ENCODE measurements around the gene SNRNP48. TPM values are rescaled to one million over a fixed set of nuclear protein-coding genes. Genes with fewer than 3 reads are reported as not detected.

SNRNP48 gene
- polyA plus RNA-seq, 1 donor: 15.9 TPM

GRCh38 chr6:7644417-7644816, 54.4 kb downstream of the SNRNP48 start:
- DNase-seq: no peak

- DNase-seq: no peak
Measured at GRCh38 chr6:7646394-7646793, 56.4 kb downstream of the SNRNP48 start.

- DNase-seq: no peak
Measured at GRCh38 chr6:7647504-7647903, 57.5 kb downstream of the SNRNP48 start.

DNA sequence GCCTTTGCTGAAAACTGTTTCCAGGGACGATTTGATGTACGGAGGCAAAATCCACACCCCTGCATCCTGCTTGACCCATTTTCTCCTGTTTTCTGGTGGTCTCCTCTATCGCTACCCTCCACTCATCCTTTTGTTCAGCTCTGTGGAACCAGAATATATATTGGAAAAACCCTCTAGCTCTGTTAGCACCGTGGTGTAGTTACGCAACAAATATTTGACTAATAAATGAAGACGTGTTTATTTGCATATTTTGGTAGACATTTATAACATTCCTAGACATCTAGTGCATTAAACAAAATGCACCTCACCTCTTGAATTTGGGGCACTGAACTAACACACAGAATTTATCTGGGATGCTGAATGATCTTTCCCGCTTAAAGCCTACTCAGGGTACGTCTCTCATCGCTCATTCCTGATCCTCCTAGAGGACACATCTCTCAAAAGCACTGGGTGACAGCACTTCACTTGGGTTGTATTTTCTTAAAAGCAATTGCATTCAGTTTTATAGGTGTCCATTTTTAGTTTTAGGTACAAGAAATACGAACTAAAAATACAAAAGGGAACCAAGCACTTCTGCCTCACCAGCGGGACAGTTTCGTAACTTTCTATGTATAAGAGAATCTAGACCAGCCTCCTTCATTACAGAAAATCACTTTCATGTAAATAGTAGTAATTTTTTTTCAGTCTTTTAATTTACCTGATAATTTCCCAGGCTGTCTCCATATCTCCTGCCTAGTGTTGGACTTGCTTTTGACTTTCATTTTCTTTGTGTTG, 59.2 kb downstream of the SNRNP48 start:
- no peak for DNase-seq

GRCh38 chr6:7650878-7651277, 60.9 kb downstream of the SNRNP48 start:
- no peak for DNase-seq

DNA sequence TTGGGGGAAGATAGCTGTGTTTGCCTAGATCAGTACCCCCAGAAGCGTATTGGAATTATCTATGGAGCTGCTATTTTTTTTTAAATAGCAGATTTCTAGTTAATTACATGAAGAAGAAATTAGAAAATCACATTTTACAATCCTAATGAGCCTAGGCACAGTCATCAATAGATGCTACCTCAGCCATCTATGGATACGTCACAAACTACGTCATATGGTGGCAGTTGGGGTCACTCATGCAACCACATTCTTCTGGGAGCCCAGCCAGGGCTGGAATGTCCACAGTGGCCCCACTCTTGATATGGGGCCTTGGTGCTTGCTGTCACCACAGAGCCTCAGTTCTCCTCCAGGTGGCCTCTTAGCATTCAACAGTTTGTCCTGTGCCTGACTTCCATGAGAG, 63.0 kb downstream of the SNRNP48 start:
- no peak for DNase-seq

DNA sequence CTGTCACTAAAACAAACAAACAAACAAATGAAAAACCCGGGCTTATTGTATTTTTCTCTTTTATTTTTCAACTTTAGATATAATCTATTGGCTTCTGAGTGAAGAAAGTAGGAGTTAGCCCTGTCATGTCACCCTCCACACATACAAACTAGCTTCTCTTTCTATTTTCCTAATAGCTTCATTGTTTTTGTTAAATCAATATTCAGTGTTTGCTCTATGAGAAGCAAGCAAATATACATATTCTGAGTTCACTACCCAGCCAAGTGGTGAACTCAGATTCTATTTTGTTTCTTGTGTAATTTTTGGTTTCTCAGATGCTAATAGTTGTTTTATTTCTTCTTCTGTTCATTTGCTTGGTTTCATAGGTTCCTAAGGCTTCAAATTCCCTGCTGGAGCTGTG, 66.4 kb downstream of the SNRNP48 start:
- no peak for DNase-seq

DNA sequence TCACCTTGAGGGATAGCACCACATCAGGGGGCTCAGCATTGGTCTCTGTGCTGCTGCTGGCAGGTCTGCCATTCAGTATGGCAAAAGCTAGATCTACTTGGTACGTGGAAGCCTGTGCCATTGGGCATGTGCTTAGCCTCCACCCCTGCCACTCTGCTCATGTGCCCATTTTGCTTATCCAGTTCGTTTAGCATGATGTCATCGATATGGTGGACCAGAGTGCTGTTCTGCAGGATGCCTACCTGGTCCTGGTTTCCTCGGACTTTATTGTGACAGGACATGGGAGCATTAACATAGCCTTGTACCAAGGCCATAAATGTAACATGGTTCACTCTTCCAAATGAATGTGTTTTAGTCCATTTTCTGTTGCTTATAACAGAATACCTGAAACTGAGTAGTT, 68.5 kb downstream of the SNRNP48 start:
- no peak for DNase-seq

DNA sequence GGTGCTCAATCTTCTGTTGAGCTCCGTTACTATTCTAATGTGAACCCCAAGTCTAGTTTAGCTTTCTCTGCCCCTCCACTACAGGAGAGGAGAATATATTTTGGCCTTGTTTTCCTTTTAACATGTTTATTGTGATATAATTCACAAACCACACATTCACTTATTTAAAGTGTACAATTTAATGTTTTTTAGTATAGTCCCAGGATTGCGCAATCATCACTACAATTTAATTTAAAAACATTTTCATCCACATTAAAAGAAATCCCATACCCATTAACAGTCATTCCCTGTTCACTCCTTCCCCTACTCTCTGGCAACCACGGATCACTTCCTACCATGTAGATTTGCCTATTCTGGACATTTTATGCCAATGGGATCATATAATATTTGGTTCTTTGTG, 71.4 kb downstream of the SNRNP48 start:
- no peak for DNase-seq

Other genes starting within 250 kb of the SNRNP48 start
- 0.06 TPM for gene CAGE1, start 200.5 kb upstream of the SNRNP48 start, polyA plus RNA-seq (ENCODE audit: insufficient read length)
- gene RIOK1, start 200.4 kb upstream of the SNRNP48 start, polyA plus RNA-seq (ENCODE audit: insufficient read length): 21.0 TPM
- 5.7 TPM for gene DSP, start 48.5 kb upstream of the SNRNP48 start, polyA plus RNA-seq (ENCODE audit: insufficient read length)
- 1.1 TPM for gene BMP6, start 135.9 kb downstream of the SNRNP48 start, polyA plus RNA-seq (ENCODE audit: insufficient read length)